GM03348 (cell line): ENCODE results near the gene GCLC.
"Not testable (repeated sequence)": the region's sequence is repeated elsewhere in the genome, so short reads cannot be mapped to it uniquely, and the experiment has no call there.

Experiments
- DNase-seq: peaks from one replicate; pipeline ENCODE4 v3.0.0; 2012; ENCODE audit warnings: low spot score

GCLC gene

GRCh38 chr6:53492860-53493634, 51.9 kb downstream of the GCLC start:
- peak; percentile 55 for DNase-seq

- DNase-seq: no peak
Observed at GRCh38 chr6:53487080-53487479, 57.8 kb downstream of the GCLC start.

- no peak for DNase-seq
Observed at GRCh38 chr6:53486679-53487078, 58.2 kb downstream of the GCLC start.

GRCh38 chr6:53484476-53485280, 60.2 kb downstream of the GCLC start:
- peak; percentile 52 for DNase-seq

GRCh38 chr6:53483423-53484353, 61.2 kb downstream of the GCLC start:
- no peak for DNase-seq

- no peak for DNase-seq
Observed at GRCh38 chr6:53481323-53481722, 63.6 kb downstream of the GCLC start.

GRCh38 chr6:53480774-53481173, 64.1 kb downstream of the GCLC start:
- not testable (repeated sequence) for DNase-seq

GRCh38 chr6:53479871-53480270, 65.0 kb downstream of the GCLC start:
- DNase-seq: no peak

- DNase-seq: peak; percentile 61
Observed at GRCh38 chr6:53476964-53477363, 67.9 kb downstream of the GCLC start.

- no peak for DNase-seq
Observed at GRCh38 chr6:53474010-53474409, 70.9 kb downstream of the GCLC start.

- DNase-seq: no peak
Observed at GRCh38 chr6:53469163-53469562, 75.7 kb downstream of the GCLC start.

GRCh38 chr6:53466257-53466656, 78.6 kb downstream of the GCLC start:
- DNase-seq: no peak

GRCh38 chr6:53465732-53466131, 79.2 kb downstream of the GCLC start:
- no peak for DNase-seq

- peak; percentile 30 for DNase-seq
Observed at GRCh38 chr6:53464927-53465460, 79.9 kb downstream of the GCLC start.

- DNase-seq: no peak
Observed at GRCh38 chr6:53464483-53464882, 80.4 kb downstream of the GCLC start.

- DNase-seq: no peak
Observed at GRCh38 chr6:53461696-53462095, 83.2 kb downstream of the GCLC start.

- peak; percentile 47 for DNase-seq
Observed at GRCh38 chr6:53461041-53461656, 83.8 kb downstream of the GCLC start.

GRCh38 chr6:53458105-53458866, 86.6 kb downstream of the GCLC start:
- DNase-seq: no peak

GRCh38 chr6:53456809-53457208, 88.1 kb downstream of the GCLC start:
- DNase-seq: no peak

- no peak for DNase-seq
Observed at GRCh38 chr6:53455678-53456077, 89.2 kb downstream of the GCLC start.

GRCh38 chr6:53451165-53451564, 93.7 kb downstream of the GCLC start:
- no peak for DNase-seq
